Subcutaneous adipose tissue (tissue), 4 donors: ENCODE data around the gene CDK5. TPM values are rescaled to one million over a fixed set of nuclear protein-coding genes. Genes with fewer than 3 reads are reported as not detected.

Experiments used
- CTCF ChIP-seq: fragments of 450-650 bp; IDR thresholded peaks from one replicate; pipeline ENCODE4 v1.5.1; 2016; ENCODE audit warnings: low read depth, mild to moderate bottlenecking, control low read depth, antibody characterized with exemption, moderate library complexity
- total RNA-seq, 4 donors: library from RNA; depleted of rRNA; stranded (reverse); fragments of >200 nt; gene quantifications; one replicate each; pipeline ENCODE4 v1.1.0, GENCODE V29; 2016

CDK5 gene
- total RNA-seq, 4 donors from 2014 or later, result 4.1 to 11.0 (median 6.8) TPM

DNA sequence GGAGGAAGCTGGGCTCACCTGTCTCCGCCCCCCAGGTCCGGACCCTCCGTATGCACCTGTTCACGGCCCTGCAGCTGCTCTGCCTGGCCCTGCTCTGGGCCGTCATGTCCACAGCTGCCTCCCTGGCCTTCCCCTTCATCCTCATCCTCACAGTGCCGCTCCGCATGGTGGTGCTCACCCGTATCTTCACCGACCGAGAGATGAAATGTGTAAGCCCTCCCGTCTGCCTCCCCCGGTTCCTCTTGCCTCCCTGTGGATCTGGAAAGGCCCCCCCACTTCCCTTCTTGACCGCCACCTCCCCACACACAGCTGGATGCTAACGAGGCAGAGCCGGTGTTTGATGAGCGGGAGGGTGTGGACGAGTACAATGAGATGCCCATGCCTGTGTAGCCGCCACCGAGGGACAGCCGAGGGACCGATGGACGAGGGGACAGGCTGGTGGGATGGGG, 18.3 kb upstream of the CDK5 start:
- TF ChIP-seq CTCF, result no peak

DNA sequence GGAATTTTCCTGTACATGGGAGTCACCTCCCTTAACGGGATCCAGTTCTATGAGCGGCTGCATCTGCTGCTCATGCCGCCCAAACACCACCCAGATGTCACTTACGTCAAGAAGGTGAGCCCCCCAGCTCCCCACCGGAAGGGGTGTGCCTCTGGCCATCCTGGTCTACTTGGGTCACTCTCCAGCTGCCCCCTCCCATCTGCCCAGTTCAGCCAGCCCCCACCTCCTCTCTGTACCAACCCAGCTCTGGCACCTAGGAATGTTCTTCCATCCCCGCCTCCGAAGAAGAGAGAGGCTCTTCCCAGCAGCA, 17.9 kb upstream of the CDK5 start:
- no peak for TF ChIP-seq CTCF

DNA sequence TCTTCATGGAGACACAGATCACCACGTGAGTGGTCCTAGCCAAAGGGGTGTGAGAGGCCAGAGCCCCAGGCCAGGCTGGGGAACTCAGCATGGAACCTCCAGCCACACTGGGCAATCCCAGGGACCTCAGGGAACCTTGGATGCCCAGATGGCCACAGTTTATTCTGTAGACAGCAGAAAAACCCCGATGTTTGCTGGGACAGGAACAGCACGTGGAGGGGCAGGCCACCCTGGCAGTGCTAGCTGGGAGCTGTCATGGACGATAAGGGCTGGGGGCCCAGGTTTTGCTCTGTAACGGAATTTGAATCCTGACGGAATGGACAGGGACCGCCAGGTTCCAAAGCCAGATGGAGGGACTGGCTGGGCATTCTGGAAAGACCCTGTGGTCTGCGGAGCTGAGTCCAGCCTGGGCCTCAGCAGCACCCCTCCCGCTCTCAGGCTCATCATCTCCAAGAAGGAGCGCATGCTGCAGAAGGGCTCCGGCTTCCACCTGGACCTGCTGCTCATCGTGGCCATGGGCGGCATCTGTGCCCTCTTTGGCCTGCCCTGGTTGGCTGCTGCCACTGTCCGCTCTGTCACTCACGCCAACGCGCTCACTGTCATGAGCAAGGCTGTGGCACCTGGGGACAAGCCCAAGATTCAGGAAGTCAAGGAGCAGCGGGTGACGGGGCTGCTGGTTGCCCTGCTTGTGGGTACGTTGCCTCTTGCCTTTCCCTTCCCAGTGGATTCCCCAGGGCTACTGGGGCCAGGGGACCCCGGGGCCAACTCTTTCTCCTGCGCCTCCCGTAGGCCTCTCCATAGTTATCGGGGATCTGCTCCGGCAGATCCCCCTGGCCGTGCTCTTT, 17.3 kb upstream of the CDK5 start:
- no peak for TF ChIP-seq CTCF

DNA sequence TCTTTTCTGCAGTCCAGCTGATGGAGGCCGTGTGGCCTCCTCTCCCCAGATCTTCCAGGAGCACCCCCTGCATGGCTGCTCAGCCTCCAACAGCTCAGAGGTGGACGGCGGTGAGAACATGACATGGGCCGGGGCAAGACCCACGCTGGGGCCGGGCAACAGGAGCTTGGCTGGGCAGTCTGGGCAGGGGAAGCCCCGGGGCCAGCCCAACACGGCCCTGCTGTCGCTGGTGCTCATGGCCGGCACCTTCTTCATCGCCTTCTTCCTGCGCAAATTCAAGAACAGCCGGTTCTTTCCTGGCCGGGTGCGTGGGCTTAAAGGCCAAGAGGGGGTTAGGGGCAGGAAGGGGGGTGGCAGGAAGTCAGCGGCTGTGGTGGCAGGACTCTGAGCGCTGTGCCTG, 16.3 kb upstream of the CDK5 start:
- TF ChIP-seq CTCF, result no peak

GRCh38 chr7:151071032-151071866, 13.6 kb upstream of the CDK5 start:
- no peak for TF ChIP-seq CTCF

- TF ChIP-seq CTCF, result no peak
Observed at GRCh38 chr7:151070574-151070960, 12.9 kb upstream of the CDK5 start.

DNA sequence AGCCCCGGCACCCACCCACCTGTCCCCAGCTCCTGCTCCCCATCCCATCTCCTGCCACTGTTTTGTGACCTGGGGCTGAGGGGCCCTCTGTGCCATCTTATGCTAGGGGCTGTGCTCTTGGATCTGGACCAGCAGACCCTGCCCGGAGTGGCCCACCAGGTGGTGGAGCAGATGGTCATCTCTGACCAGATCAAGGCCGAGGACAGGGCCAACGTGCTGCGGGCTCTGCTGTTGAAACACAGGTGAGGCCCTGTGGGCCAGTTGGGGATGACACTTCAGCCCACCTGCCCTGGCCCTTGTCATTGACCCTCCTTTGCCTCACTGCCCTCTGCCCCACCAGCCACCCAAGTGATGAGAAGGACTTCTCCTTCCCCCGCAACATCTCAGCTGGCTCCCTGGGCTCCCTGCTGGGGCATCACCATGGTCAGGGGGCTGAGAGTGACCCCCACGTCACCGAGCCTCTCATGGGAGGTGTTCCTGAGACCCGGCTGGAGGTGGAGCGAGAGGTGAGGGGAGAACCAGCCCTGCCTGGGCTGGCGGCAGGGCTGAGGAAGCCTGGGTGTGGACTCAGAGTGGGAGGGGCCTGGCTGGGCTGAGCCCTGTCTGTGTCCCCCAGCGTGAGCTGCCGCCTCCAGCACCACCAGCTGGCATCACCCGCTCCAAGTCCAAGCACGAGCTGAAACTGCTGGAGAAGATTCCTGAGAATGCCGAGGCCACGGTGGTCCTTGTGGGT, 12.3 kb upstream of the CDK5 start:
- TF ChIP-seq CTCF, result no peak
